Trophoblast cell (in vitro differentiated cells and primary cell): Measurements from ENCODE around the gene PDIA2.
"Not testable (repeated sequence)": the region's sequence is repeated elsewhere in the genome, so short reads cannot be mapped to it uniquely, and the experiment has no call there.

Source experiments
- DNase-seq, 2 donors: peaks; one replicate each; pipeline ENCODE4 v3.0.0-alpha.2; 2016
- H2AFZ ChIP-seq: 2 replicates; pipeline ENCODE4 v1.6.1; 2013; ENCODE audit warnings: low read length, moderate library complexity, mild to moderate bottlenecking; ENCODE audit not compliant: insufficient read depth, poor library complexity
- H2AK5ac ChIP-seq: 2 replicates; pipeline ENCODE4 v1.6.1; 2013; ENCODE audit warnings: mild to moderate bottlenecking, low read length
- H2BK120ac ChIP-seq: 2 replicates; pipeline ENCODE4 v1.6.1; 2013; ENCODE audit warnings: low read length, mild to moderate bottlenecking, moderate library complexity; ENCODE audit not compliant: insufficient read depth, poor library complexity
- H2BK12ac ChIP-seq: 2 replicates; pipeline ENCODE4 v1.6.1; 2013; ENCODE audit warnings: mild to moderate bottlenecking, low read length, moderate library complexity
- H2BK5ac ChIP-seq: 2 replicates; pipeline ENCODE4 v1.6.1; 2013; ENCODE audit warnings: low read length, low read depth, moderate library complexity, mild to moderate bottlenecking; ENCODE audit not compliant: poor library complexity
- H3K14ac ChIP-seq: 2 replicates; pipeline ENCODE4 v1.6.1; 2013; ENCODE audit warnings: mild to moderate bottlenecking, low read length
- H3K18ac ChIP-seq: 2 replicates; pipeline ENCODE4 v1.6.1; 2013; ENCODE audit warnings: mild to moderate bottlenecking, low read length
- H3K23ac ChIP-seq: 2 replicates; pipeline ENCODE4 v1.6.1; 2013; ENCODE audit warnings: low read length
- H3K27ac ChIP-seq: 2 replicates; pipeline ENCODE4 v1.5.1; 2013; ENCODE audit warnings: low read depth, mild to moderate bottlenecking, inconsistent platforms, low read length, moderate library complexity
- H3K27me3 ChIP-seq: 2 replicates; pipeline ENCODE4 v1.6.1; 2013; ENCODE audit warnings: inconsistent platforms, mild to moderate bottlenecking, low read length, moderate library complexity; ENCODE audit not compliant: insufficient read depth
- H3K36me3 ChIP-seq, 2 experiments: 1 replicate in 1 of 2; 2 replicates in 1 of 2; pipeline ENCODE4 v1.6.1; 2013; ENCODE audit warnings: low read length in 2 of 2, mild to moderate bottlenecking in 2 of 2, moderate library complexity in 1 of 2; ENCODE audit not compliant: insufficient read depth in 2 of 2, control insufficient read depth in 1 of 2
- H3K4ac ChIP-seq: 2 replicates; pipeline ENCODE4 v1.6.1; 2013; ENCODE audit warnings: low read depth, mild to moderate bottlenecking, low read length, moderate library complexity
- H3K4me1 ChIP-seq, 2 experiments: 1 replicate in 1 of 2; 2 replicates in 1 of 2; pipeline ENCODE4 v1.6.1; 2013; ENCODE audit warnings: low read length in 2 of 2, mild to moderate bottlenecking in 2 of 2, moderate library complexity in 1 of 2; ENCODE audit not compliant: insufficient read depth in 2 of 2, control insufficient read depth in 1 of 2
- H3K4me2 ChIP-seq: 2 replicates; pipeline ENCODE4 v1.6.1; 2013; ENCODE audit warnings: inconsistent platforms, mild to moderate bottlenecking, low read length, moderate library complexity
- H3K4me3 ChIP-seq: 2 replicates; pipeline ENCODE4 v1.5.1; 2013; ENCODE audit warnings: mild to moderate bottlenecking, low read depth, low read length, inconsistent platforms
- H3K79me1 ChIP-seq: one replicate; pipeline ENCODE4 v1.6.1; 2013; ENCODE audit warnings: low read length
- H3K79me2 ChIP-seq: 2 replicates; pipeline ENCODE4 v1.6.1; 2013; ENCODE audit warnings: low read length, mild to moderate bottlenecking; ENCODE audit not compliant: control insufficient read depth, insufficient read depth, poor library complexity
- H3K9ac ChIP-seq: 2 replicates; pipeline ENCODE4 v1.6.1; 2013; ENCODE audit warnings: mild to moderate bottlenecking, low read length
- H3K9me3 ChIP-seq: 2 replicates; pipeline ENCODE4 v1.6.1; 2013; ENCODE audit warnings: low read depth, mild to moderate bottlenecking, control low read depth, inconsistent platforms, low read length; ENCODE audit not compliant: insufficient read depth
- H4K12ac ChIP-seq: 2 replicates; pipeline ENCODE4 v1.6.1; 2013; ENCODE audit warnings: low read depth, mild to moderate bottlenecking, low read length, moderate library complexity
- H4K8ac ChIP-seq: 2 replicates; pipeline ENCODE4 v1.6.1; 2013; ENCODE audit warnings: low read depth, mild to moderate bottlenecking, low read length, moderate library complexity
- H4K91ac ChIP-seq: one replicate; pipeline ENCODE4 v1.6.1; 2013; ENCODE audit warnings: low read depth, mild to moderate bottlenecking, low read length, moderate library complexity
- WGBS: extraction: QIAGEN DNeasy Blood & Tissue Kit; methylation state at CpG from one replicate; pipeline ENCODE4 v1.1.7; 2013; ENCODE audit warnings: missing lambda C conversion rate; ENCODE audit not compliant: insufficient read length, insufficient coverage; ENCODE audit errors: extremely low coverage; 5-methylcytosine and 5-hydroxymethylcytosine counted together

The PDIA2 gene

GRCh38 chr16:255183-255582 is 27.8 kb upstream of the PDIA2 start:
- Histone ChIP-seq H2AK5ac (no peak overlapping the region), H3K4me1 (peaks cover 0 to 1% of the 10 kb centered on the region in 2 experiments), H3K4me2 (no peak overlapping the region), H3K14ac (no peak overlapping the region), H3K36me3 (peaks cover 14 to 17% of the 10 kb centered on the region in 2 experiments), H3K79me1 (no peaks in the 10 kb centered on the region), H2BK5ac (no peak overlapping the region), H3K4me3 (no peak overlapping the region), H3K9ac (no peak overlapping the region), H3K9me3 (no peaks in the 10 kb centered on the region), H2BK12ac (no peak overlapping the region), H3K18ac (no peak overlapping the region), H4K91ac (no peak overlapping the region), H2BK120ac (no peak overlapping the region), H3K79me2 (no peaks in the 10 kb centered on the region), H2AFZ (no peak overlapping the region), H3K4ac (no peak overlapping the region), H4K8ac (no peak overlapping the region), H3K27ac (no peak overlapping the region), H4K12ac (no peak overlapping the region), H3K27me3 (no peaks in the 10 kb centered on the region), H3K23ac (no peak overlapping the region)
- whole genome bisulfite sequencing: no CpG with 5 or more reads among the region's 6 CpGs
- DNase-seq: no peak

GRCh38 chr16:258091-258490 is 24.9 kb upstream of the PDIA2 start:
- not testable (repeated sequence) for H3K9ac ChIP-seq, H3K9me3 ChIP-seq, H4K91ac ChIP-seq, H3K4me2 ChIP-seq, DNase-seq, H2BK120ac ChIP-seq, H3K79me2 ChIP-seq, H2AK5ac ChIP-seq, H3K18ac ChIP-seq, H3K4ac ChIP-seq, H3K14ac ChIP-seq, H2BK12ac ChIP-seq, H4K8ac ChIP-seq, H4K12ac ChIP-seq, H3K23ac ChIP-seq, H3K4me1 ChIP-seq, H3K27me3 ChIP-seq, H2BK5ac ChIP-seq, H3K79me1 ChIP-seq, H3K4me3 ChIP-seq, H3K27ac ChIP-seq, H2AFZ ChIP-seq
- no CpG with 5 or more reads among the region's 13 CpGs for WGBS
- peaks cover 35% of the 10 kb centered on the region in 2 experiments for H3K36me3 ChIP-seq

GRCh38 chr16:259226-259625 is 23.7 kb upstream of the PDIA2 start:
- Histone ChIP-seq H4K8ac (no peak overlapping the region), H2BK5ac (no peak overlapping the region), H3K36me3 (peaks cover 46 to 47% of the 10 kb centered on the region in 2 experiments), H3K4ac (no peak overlapping the region), H4K12ac (no peak overlapping the region), H3K23ac (no peak overlapping the region), H3K4me2 (no peak overlapping the region), H3K14ac (no peak overlapping the region), H3K9me3 (no peaks in the 10 kb centered on the region), H2BK120ac (no peak overlapping the region), H2AFZ (no peak overlapping the region), H3K79me1 (no peaks in the 10 kb centered on the region), H3K9ac (no peak overlapping the region), H4K91ac (no peak overlapping the region), H3K79me2 (no peaks in the 10 kb centered on the region), H2AK5ac (no peak overlapping the region), H2BK12ac (no peak overlapping the region), H3K4me3 (no peak overlapping the region), H3K27ac (no peak overlapping the region), H3K27me3 (no peaks in the 10 kb centered on the region), H3K4me1 (no peaks in the 10 kb centered on the region), H3K18ac (no peak overlapping the region)
- DNase-seq: no peak
- no CpG with 5 or more reads among the region's 10 CpGs for WGBS

GRCh38 chr16:259814-260253 is 23.1 kb upstream of the PDIA2 start:
- H3K27me3 ChIP-seq: no peaks in the 10 kb centered on the region
- no peak overlapping the region for H2BK5ac ChIP-seq
- H3K9ac ChIP-seq: no peak overlapping the region
- no peak overlapping the region for H2AFZ ChIP-seq
- H3K23ac ChIP-seq: no peak overlapping the region
- H2BK12ac ChIP-seq: no peak overlapping the region
- DNase-seq: no peak
- no CpG with 5 or more reads among the region's 13 CpGs for WGBS
- H3K27ac ChIP-seq: no peak overlapping the region
- H3K79me2 ChIP-seq: no peaks in the 10 kb centered on the region
- H3K4ac ChIP-seq: no peak overlapping the region
- H4K91ac ChIP-seq: no peak overlapping the region
- H4K8ac ChIP-seq: no peak overlapping the region
- H3K79me1 ChIP-seq: no peaks in the 10 kb centered on the region
- H3K4me2 ChIP-seq: no peak overlapping the region
- H3K36me3 ChIP-seq: peaks cover 47 to 48% of the 10 kb centered on the region in 2 experiments
- no peaks in the 10 kb centered on the region for H3K9me3 ChIP-seq
- no peak overlapping the region for H3K18ac ChIP-seq
- no peak overlapping the region for H3K14ac ChIP-seq
- H4K12ac ChIP-seq: no peak overlapping the region
- H2AK5ac ChIP-seq: no peak overlapping the region
- H3K4me1 ChIP-seq: no peaks in the 10 kb centered on the region
- H2BK120ac ChIP-seq: no peak overlapping the region
- H3K4me3 ChIP-seq: no peak overlapping the region
